ENCODE data around the gene CFAP61.
"Not testable (repeated sequence)": the region's sequence is repeated elsewhere in the genome, so short reads cannot be mapped to it uniquely, and the experiment has no call there.

CFAP61 gene, protein sequence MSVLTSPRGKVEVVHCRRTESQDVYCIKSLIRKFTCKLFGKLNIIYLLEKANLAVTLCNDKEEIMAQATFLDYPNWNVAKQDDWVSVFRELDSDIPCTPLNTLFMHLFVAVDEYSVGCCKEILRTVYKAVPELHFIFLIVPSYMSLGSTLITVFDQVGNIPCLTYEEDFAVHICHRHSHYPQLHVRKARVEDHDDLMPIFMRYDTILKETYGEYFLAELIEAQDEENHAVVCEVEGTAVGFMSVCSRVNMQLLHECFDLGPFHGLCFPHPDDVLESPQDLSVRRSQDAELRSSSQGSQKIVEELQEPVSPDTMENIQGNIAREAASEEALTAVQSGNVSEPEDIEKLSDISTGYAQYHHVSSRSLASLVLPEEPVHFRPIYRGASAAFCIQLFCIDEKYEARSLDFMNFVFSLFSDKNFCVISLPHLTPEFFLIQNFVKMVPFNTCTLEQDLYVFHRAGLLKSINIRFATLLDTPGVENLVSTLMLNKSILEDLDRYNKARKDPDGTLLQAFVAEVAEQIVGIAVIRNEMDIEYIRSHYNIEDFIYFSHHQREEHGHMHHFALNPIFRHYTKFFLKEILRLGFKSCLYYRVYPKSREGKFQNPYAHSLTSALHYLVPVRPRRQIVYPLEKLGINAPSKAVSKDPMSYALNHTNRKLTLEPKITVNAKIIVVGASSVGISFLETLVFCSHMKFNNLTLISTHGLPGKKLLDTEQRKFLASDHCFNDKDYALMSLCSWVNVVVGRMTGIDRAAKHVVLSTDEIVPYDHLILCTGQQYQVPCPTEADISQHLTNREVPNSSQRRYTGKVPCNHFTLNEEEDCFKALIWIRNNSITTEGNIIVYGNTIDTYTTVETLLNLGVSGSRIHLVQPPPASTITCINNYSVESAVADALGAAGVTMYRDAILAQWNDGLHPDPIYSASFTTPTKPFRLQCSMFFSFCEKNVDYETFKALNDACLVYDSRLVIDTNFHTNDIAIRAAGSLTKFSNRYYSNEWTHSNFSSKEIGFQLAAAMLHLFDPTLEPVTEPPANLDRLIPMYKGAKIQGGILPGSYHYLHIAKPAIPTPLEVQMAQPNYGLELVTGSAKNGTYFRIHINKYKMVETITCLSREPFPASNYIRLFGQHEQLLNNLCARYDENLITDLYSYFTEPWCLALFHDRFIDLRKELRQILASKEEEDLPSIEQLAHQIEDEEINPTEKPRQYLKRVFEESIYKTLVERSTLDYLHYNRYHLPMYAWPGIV

GRCh38 chr20:20052074-20052970 lies at the start of gene CFAP61, which contains the start of gene CRNKL1:
Gene CFAP61, plus strand, starts transcription at chr20:20052532. Its CDS starts 4,122 bp downstream, at chr20:20056654.
Gene CRNKL1, minus strand, starts transcription at chr20:20052466. Its CDS starts 124 bp downstream, at chr20:20052342.
- DNase-seq (ENCODE audit: extremely low read depth, low read depth), result peak; percentile 86
- no peak for TF ChIP-seq CTCF (IDR thresholded peaks at IDR 0.05; ENCODE audit: low read depth, low read length)

DNA sequence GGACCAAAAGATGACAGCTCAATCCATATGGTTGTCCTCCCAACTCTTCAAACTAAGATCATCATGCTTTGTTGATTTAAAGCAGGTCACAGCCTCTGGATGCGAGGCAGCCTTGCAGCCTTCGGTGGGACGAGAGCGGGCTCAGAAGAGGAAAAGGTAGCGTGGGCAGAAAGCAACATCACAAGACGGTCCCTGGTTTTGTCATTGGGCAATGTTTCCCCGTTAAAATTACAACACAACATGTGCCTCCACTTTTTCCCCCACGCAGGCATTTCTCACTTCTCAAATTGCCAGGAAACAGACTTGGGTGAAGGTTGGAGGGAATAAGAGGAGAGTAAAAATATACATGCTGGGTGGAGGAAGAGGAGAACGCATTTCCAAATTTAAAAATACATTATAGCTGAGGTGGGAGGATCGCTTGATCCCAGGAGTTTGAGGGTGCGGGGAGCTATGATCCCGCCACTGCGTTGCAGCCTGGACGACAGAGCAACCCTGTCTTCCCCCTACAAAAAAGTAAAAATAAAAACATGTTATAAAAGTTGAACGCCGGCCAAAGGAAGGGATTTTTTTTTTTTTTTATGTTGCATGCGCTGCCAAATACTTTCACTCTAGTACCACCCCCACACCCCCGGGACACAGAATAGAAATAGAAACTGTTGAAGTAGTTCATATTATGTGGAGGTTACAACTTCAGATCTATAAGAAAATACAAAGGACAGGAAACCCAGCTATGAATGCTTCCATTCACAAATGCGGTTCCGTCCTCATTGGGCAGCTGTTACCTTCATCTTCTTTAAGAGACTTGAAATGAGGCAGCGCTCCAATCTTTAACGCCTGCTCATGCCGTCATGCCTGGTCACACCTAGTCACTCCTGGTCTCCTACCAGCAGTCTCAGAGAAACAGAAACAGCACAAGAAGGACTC lies 49.0 kb upstream of the CFAP61 start:
- no peak for DNase-seq (ENCODE audit: extremely low read depth, low read depth)
- TF ChIP-seq CTCF (IDR thresholded peaks at IDR 0.05; ENCODE audit: low read depth, low read length), result no peak

- DNase-seq (ENCODE audit: extremely low read depth, low read depth), result not testable (repeated sequence)
These were observed 48.4 kb upstream of the CFAP61 start for GRCh38 chr20:20003955-20004322.

- no peak for TF ChIP-seq CTCF (IDR thresholded peaks at IDR 0.05; ENCODE audit: low read depth, low read length)
These were observed 47.0 kb upstream of the CFAP61 start for GRCh38 chr20:20005342-20005741.

GRCh38 chr20:20009784-20010253 lies 42.5 kb upstream of the CFAP61 start:
- no peak for TF ChIP-seq CTCF (IDR thresholded peaks at IDR 0.05; ENCODE audit: low read depth, low read length)
- no peak for DNase-seq (ENCODE audit: extremely low read depth, low read depth)

More at GRCh38 chr20:20005342-20005741, 47.0 kb upstream of the CFAP61 start:
- DNase-seq (ENCODE audit: extremely low read depth, low read depth), result no peak

GRCh38 chr20:20010639-20011500 lies 41.5 kb upstream of the CFAP61 start:
- no peak for TF ChIP-seq CTCF (IDR thresholded peaks at IDR 0.05; ENCODE audit: low read depth, low read length)
- peak; percentile 38 for DNase-seq (ENCODE audit: extremely low read depth, low read depth)
